HepG2 (cell line): Measurements from ENCODE around the gene GDAP2. TPM values are rescaled to one million over a fixed set of nuclear protein-coding genes. Genes with fewer than 3 reads are reported as not detected.

ENCODE experiments used
- polyA plus RNA-seq, 8 experiments: library from polyadenylated mRNA; depleted of rRNA in 3 of 8; stranded (reverse) in 7 of 8; unstranded in 1 of 8; fragments of >200 nt; fragmentation: Illumina TruSeq in 4 of 8; extraction: Trizol in 4 of 8; gene quantifications; 2 replicates each; pipeline versions ENCODE4 v1.2.1 to v1.2.3, GENCODE V29; 2011 to 2016; ENCODE audit warnings: low read depth in 4 of 8, missing spikeins in 1 of 8, mixed read lengths in 1 of 8; ENCODE audit not compliant: insufficient read depth in 1 of 8
- total RNA-seq, 5 experiments: library from RNA; depleted of rRNA; stranded (reverse); fragments of >200 nt; fragmentation: Illumina TruSeq; extraction: Trizol; gene quantifications; 2 replicates each; pipeline ENCODE4 v1.2.3, GENCODE V29; 2016; ENCODE audit warnings: low read depth in 1 of 5

Gene GDAP2
- total and polyA plus RNA-seq, 2 of the 13 experiments (the other 11 are each of a cell fraction or from before 2014, with no cell fraction given), result 11.4 to 23.2 TPM

Other genes starting within 250 kb of the GDAP2 start
- 55.5 and 92.3 TPM in 2 replicates for gene WDR3, start 118 bp upstream of the GDAP2 start, total RNA-seq (2016; rRNA removed; fragmentation: Illumina TruSeq; extraction: Trizol)
- gene WDR3, start 118 bp upstream of the GDAP2 start, polyA plus RNA-seq (2011; rRNA removed), result 15.9 and 18.0 TPM in 2 replicates